HG02588 (cell line): Measurements from ENCODE around the gene ZNF267.
"Not testable (repeated sequence)": the region's sequence is repeated elsewhere in the genome, so short reads cannot be mapped to it uniquely, and the experiment has no call there.

ENCODE experiments used
- ATAC-seq: cut with Tn5 transposase; IDR thresholded peaks from one replicate; pipeline ENCODE4 v1.9.1; 2021; ENCODE audit warnings: mild to moderate bottlenecking, moderate library complexity; ENCODE audit not compliant: unreplicated experiment

The ZNF267 gene

DNA sequence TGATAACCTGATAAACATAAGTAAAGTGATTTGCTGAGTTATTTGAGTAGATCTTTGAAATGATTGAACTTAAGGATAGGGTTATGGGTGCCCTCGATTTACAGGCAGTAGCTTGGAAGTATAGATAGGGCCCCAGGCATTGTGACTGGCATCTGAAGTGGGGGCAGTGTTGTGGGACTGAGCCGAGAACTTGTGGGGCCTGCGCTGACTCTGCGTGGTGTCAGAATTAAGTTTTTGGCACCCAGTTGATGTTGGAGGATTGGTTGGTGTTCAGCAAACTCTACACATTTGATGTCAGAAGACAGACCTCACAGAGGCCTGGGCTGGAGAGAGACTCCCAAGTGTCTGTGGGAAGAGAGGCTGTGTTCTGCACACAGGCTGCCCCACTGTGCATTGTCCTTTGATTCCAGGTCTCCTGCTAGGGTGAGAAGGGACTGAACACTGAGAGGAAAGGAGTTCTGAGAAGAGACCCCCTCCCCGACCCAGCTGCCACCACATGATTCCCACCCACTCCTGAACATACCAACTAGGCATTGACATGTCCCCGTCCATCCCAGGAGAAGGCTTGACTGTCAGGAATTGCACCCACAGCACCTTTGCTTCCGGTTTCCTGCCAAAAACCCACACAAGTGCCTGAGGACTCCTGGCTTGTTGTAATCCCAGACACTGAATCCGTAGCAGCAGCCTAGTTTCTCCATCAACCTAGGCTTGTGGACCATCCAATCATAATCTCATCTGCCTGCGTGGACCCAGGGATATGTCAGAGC, 4.5 kb downstream of the ZNF267 start:
- no peak for ATAC-seq

GRCh38 chr16:31879937-31880321, 6.3 kb downstream of the ZNF267 start:
- no peak for ATAC-seq

GRCh38 chr16:31880322-31880979, 6.8 kb downstream of the ZNF267 start:
- ATAC-seq = peak; percentile 38

- no peak for ATAC-seq
Measured at GRCh38 chr16:31886227-31886626, 12.6 kb downstream of the ZNF267 start.

DNA sequence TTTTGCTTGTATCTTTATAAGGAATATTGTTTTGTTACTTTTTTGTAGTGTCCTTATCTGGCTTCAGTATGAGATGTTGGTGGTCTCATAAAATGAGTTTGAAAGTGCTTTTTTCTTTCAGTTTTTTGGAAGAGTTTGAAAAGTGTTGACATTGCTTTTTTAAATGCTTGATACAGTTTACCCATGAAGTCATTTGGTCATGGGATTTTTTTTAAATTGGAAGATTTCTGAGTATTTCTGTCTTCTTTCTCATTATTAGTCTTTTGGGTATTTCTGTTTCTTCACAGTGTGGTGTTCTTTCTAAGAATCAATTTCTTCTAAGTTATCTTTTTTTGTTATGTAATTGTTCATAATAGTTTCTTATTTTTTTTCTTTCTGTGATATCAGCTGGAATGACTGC, 15.1 kb downstream of the ZNF267 start:
- ATAC-seq = no peak

GRCh38 chr16:31892111-31892510, 18.5 kb downstream of the ZNF267 start:
- not testable (repeated sequence) for ATAC-seq

- no peak for ATAC-seq
Measured at GRCh38 chr16:31893824-31894223, 20.2 kb downstream of the ZNF267 start.

DNA sequence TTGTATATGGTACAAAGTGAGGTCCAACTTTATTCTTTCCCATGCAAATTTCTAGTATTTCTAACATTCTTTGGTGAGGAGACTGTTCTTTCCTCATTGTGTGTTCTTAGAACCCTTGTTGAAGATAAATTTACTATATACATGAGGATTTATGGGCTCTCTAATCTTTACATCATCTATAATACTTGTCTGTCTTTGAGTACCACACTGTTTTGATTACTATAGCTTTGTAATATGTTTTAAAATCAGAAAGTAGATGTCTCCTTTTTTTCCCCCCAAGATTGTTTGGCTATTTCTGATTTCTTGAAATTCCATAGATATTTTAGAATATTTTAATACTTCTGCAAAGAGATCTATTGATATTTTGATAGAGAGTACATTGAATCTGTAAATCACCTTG, 23.7 kb downstream of the ZNF267 start:
- no peak for ATAC-seq

- ATAC-seq = no peak
Measured at GRCh38 chr16:31899505-31899904, 25.9 kb downstream of the ZNF267 start.

DNA sequence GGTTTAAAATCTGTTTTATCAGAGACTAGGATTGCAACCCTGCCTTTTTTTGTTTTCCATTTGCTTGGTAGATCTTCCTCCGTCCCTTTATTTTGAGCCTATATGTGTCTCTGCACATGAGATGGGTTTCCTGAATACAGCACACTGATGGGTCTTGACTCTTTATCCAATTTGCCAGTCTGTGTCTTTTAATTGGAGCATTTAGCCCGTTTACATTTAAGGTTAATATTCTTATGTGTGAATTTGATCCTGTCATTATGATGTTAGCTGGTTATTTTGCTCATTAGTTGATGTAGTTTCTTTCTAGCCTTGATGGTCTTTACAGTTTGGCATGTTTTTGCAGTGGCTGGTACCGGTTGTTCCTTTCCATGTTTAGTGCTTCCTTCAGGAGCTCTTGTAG, 31.0 kb downstream of the ZNF267 start:
- not testable (repeated sequence) for ATAC-seq

- no peak for ATAC-seq
Measured at GRCh38 chr16:31913668-31914067, 40.1 kb downstream of the ZNF267 start.

GRCh38 chr16:31916056-31916488, 42.5 kb downstream of the ZNF267 start:
- ATAC-seq = no peak

DNA sequence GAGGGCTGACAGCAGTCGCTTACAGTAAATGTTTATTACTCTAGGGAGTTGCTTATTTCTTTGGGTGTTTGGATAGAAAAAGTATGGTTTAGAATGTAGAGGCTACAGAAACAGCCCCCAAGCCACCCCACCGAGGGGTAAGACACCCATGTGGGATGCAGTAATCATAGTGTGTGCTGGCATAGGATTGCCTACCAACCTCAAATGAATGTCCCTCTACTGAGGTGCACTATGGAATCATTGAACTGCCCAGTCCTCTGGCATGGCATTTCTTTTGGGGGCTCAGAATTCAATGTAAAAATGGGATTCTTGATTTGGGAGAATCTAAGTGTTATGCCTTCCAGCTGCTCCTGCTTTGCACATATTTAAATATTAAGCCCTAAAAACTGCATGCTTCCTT, 46.8 kb downstream of the ZNF267 start:
- ATAC-seq = no peak

DNA sequence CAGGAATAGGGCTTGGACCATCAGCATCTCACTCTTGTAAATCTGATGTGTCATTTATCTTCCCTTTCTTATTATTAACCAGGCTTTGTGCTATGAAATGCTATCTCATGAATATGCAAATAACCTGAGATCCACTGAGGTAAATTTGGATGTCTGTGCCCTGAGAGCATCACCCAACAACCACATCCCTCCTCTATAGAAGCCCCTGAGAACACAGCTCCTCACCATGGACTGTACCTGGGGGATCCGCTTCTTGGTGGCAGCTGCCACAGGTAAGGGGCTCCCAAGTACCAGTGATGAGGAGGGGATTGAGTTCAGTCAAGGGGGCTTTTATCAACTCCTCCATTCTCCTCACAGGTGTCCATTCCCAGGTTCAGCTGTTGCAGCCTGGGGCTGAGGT, 78.2 kb downstream of the ZNF267 start:
- not testable (repeated sequence) for ATAC-seq

DNA sequence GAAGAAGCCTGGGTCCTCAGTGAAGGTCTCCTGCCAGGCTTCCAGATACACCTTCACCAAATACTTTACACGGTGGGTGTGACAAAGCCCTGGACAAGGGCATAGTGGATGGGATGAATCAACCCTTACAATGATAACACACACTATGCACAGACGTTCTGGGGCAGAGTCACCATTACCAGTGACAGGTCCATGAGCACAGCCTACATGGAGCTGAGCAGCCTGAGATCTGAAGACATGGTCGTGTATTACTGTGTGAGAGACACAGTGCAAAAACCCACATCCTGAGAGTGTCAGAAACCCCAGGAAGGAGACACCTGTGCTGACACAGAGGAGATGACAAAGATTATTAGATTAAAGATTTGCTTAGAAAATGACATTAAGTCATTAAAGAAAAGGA, 78.6 kb downstream of the ZNF267 start:
- ATAC-seq = not testable (repeated sequence)

- ATAC-seq = not testable (repeated sequence)
Measured at GRCh38 chr16:31956221-31956620, 82.6 kb downstream of the ZNF267 start.

DNA sequence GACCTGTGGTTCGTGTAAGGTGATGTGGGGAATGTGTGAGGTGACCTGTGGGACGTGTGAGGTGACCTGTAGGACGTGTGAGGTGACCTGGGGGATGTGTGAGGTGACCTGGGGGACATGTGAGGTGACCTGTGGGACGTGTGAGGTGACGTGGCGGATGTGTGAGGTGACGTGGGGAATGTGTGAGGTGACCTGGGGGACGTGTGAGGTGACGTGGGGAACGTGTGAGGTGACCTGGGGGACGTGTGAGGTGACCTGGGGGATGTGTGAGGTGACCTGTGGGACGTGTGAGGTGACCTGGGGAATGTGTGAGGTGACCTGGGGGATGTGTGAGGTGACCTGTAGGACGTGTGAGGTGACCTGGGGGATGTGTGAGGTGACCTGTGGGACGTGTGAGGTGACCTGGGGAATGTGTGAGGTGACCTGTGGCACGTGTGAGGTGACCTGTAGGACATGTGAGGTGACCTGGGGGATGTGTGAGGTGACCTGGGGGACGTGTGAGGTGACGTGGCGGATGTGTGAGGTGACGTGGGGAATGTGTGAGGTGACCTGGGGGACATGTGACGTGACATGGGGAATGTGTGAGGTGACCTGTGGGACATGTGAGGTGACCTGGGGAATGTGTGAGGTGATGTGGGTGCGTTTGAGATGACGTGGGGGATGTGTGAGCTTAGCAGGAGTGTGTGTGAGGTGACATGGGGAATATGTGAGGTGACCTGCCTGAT, 86.7 kb downstream of the ZNF267 start:
- ATAC-seq = not testable (repeated sequence)
